ENCODE measurements around the gene TNKS1BP1. TPM values are rescaled to one million over a fixed set of nuclear protein-coding genes. Genes with fewer than 3 reads are reported as not detected.
A peak's percentile ranks its signal among the peaks of the same experiment; 100 is the strongest.

TNKS1BP1 gene
- total RNA-seq, 1 experiment from 2014 or later: 198 TPM

DNA sequence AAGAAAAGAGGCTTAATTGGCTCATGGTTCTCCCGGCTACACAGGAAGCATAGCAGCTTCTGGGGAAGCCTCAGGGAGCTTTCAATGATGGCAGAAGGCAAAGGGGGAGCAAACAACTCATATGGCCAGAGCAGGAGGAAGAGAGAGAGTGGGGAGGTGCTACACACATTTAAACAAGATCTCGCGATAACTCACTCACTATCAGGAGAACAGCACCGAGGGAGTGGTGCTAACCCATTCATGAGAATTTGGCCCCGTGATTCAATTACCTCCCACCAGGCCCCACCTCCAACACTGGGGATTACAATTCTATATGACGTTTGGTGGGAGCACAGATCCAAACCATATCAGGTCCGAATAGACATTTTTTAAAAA lies 46.0 kb downstream of the TNKS1BP1 start:
- Mint-ChIP-seq H3K27ac (ENCODE audit: low read depth, unreplicated experiment) (peak overlapping the region; percentile 83), H3K4me3 (ENCODE audit: unreplicated experiment) (peak overlapping the region; percentile 49), H3K9me3 (ENCODE audit: unreplicated experiment) (peaks cover 6% of the 10 kb centered on the region), H3K36me3 (ENCODE audit: insufficient read depth, unreplicated experiment) (no peaks in the 10 kb centered on the region), H3K27me3 (ENCODE audit: insufficient read depth, unreplicated experiment) (no peaks in the 10 kb centered on the region), H3K4me1 (ENCODE audit: insufficient read depth, unreplicated experiment) (peaks cover 44% of the 10 kb centered on the region)
- POLR2A ChIA-PET: interaction anchor here (0.9 to 6.3 kb wide), 11 partner anchors 10 to 438 kb away, joined by 3 to 93 read pairs (median 9); partner anchors contain the start of gene TNKS1BP1
- BruUV-seq (replicated peaks): no TSS peak
- TF ChIP-seq CTCF (IDR thresholded peaks at IDR 0.05; ENCODE audit: unreplicated experiment): no peak
- CTCF ChIA-PET: interaction anchor here (0.6 to 4.6 kb wide), 13 partner anchors 10 to 438 kb away, joined by 3 to 35 read pairs (median 4); no protein-coding TSS in a partner anchor
- no peak for DNase-seq (ENCODE audit: unreplicated experiment)
- intact Hi-C loops (cut with micrococcal nuclease): loop anchor here (1.0 to 2.0 kb wide), 5 partner anchors 16 to 147 kb away; no protein-coding TSS in a partner anchor

GRCh38 chr11:57277845-57278720 lies 46.7 kb downstream of the TNKS1BP1 start:
- Mint-ChIP-seq H3K4me1 (ENCODE audit: insufficient read depth, unreplicated experiment) (peaks cover 44% of the 10 kb centered on the region), H3K9me3 (ENCODE audit: unreplicated experiment) (peaks cover 11% of the 10 kb centered on the region), H3K27ac (ENCODE audit: low read depth, unreplicated experiment) (peak overlapping the region; percentile 83), H3K36me3 (ENCODE audit: insufficient read depth, unreplicated experiment) (no peaks in the 10 kb centered on the region), H3K4me3 (ENCODE audit: unreplicated experiment) (peak overlapping the region; percentile 49), H3K27me3 (ENCODE audit: insufficient read depth, unreplicated experiment) (no peaks in the 10 kb centered on the region)
- ChIA-PET POLR2A (interaction anchor here (0.7 to 6.3 kb wide), 18 partner anchors 11 to 437 kb away, joined by 3 to 93 read pairs (median 5); partner anchors contain the start of gene TNKS1BP1), CTCF (interaction anchor here (0.6 to 4.6 kb wide), 30 partner anchors 8 to 792 kb away, joined by 3 to 35 read pairs (median 4); no protein-coding TSS in a partner anchor)
- DNase-seq (ENCODE audit: unreplicated experiment): peak; percentile 86
- TF ChIP-seq CTCF (IDR thresholded peaks at IDR 0.05; ENCODE audit: unreplicated experiment): peak; percentile 62
- TSS peak; percentile 92 for BruUV-seq (replicated peaks)
- intact Hi-C loops (cut with micrococcal nuclease): loop anchor here (1.0 to 2.0 kb wide), 7 partner anchors 17 to 437 kb away; no protein-coding TSS in a partner anchor

- intact Hi-C loops (cut with micrococcal nuclease): loop anchor here (1.0 kb wide), 2 partner anchors 161 to 436 kb away; no protein-coding TSS in a partner anchor
- no peak for TF ChIP-seq CTCF (IDR thresholded peaks at IDR 0.05; ENCODE audit: unreplicated experiment)
- peak; percentile 59 for DNase-seq (ENCODE audit: unreplicated experiment)
- Mint-ChIP-seq H3K9me3 (ENCODE audit: unreplicated experiment) (peaks cover 14% of the 10 kb centered on the region), H3K4me1 (ENCODE audit: insufficient read depth, unreplicated experiment) (peaks cover 44% of the 10 kb centered on the region), H3K4me3 (ENCODE audit: unreplicated experiment) (peak overlapping the region; percentile 42), H3K27ac (ENCODE audit: low read depth, unreplicated experiment) (peak overlapping the region; percentile 83), H3K36me3 (ENCODE audit: insufficient read depth, unreplicated experiment) (no peaks in the 10 kb centered on the region), H3K27me3 (ENCODE audit: insufficient read depth, unreplicated experiment) (no peaks in the 10 kb centered on the region)
- CTCF ChIA-PET: interaction anchor here (0.6 to 4.6 kb wide), 26 partner anchors 7 to 793 kb away, joined by 3 to 35 read pairs (median 4); no protein-coding TSS in a partner anchor
- no TSS peak for BruUV-seq (replicated peaks)
- POLR2A ChIA-PET: interaction anchor here (0.7 to 6.3 kb wide), 18 partner anchors 11 to 436 kb away, joined by 3 to 93 read pairs (median 6); partner anchors contain the start of gene TNKS1BP1
These were observed 47.6 kb downstream of the TNKS1BP1 start for GRCh38 chr11:57276971-57277675.

All from MCF 10A (cell line).